CD8-positive, alpha-beta memory T cell (primary cell): ENCODE results near the gene SLC6A7. TPM values are rescaled to one million over a fixed set of nuclear protein-coding genes. Genes with fewer than 3 reads are reported as not detected.
A peak's percentile ranks its signal among the peaks of the same experiment; 100 is the strongest.

Experiments
- CTCF ChIA-PET: fragments of 350-600 bp; sonication (Branson Sonifier 250); formaldehyde crosslinking; loops from one replicate; lab custom pipeline; 2021; ENCODE audit warnings: antibody characterized with exemption; lab: Charles Lee
- POLR2A ChIA-PET: fragments of 350-600 bp; sonication (Branson Sonifier 250); formaldehyde crosslinking; loops from one replicate; lab custom pipeline; 2021; ENCODE audit warnings: antibody characterized with exemption; lab: Charles Lee
- DNase-seq, 5 donors: peaks; one replicate each; pipeline versions ENCODE4 v3.0.0 to v3.0.0-alpha.2; 2020 to 2022; ENCODE audit warnings: mixed read lengths in 1 of 5
- H3K27ac ChIP-seq: one replicate; pipeline ENCODE4 v1.7.0; 2013; ENCODE audit warnings: low read depth, mild to moderate bottlenecking, low read length, moderate library complexity
- H3K27me3 ChIP-seq: 2 replicates; pipeline ENCODE4 v1.7.0; 2013; ENCODE audit warnings: low read length, mild to moderate bottlenecking; ENCODE audit not compliant: insufficient read depth, poor library complexity, severe bottlenecking
- H3K36me3 ChIP-seq: 2 replicates; pipeline ENCODE4 v1.7.0; 2013; ENCODE audit warnings: mild to moderate bottlenecking, low read length, moderate library complexity; ENCODE audit not compliant: insufficient read depth
- H3K4me1 ChIP-seq: 2 replicates; pipeline ENCODE4 v1.7.0; 2013; ENCODE audit warnings: mild to moderate bottlenecking, low read length, moderate library complexity; ENCODE audit not compliant: insufficient read depth
- H3K4me3 ChIP-seq: 2 replicates; pipeline ENCODE4 v1.7.0; 2013; ENCODE audit warnings: mild to moderate bottlenecking, low read length
- H3K9me3 ChIP-seq: 2 replicates; pipeline ENCODE4 v1.7.0; 2013; ENCODE audit warnings: mild to moderate bottlenecking, low read length
- H3K27ac Mint-ChIP-seq, 8 donors: one replicate each; pipeline ENCODE4 v1.8.0; 2020 to 2021; ENCODE audit warnings: mixed read lengths in 8 of 8, mild to moderate bottlenecking in 6 of 8, inconsistent platforms in 3 of 8, moderate library complexity in 3 of 8
- H3K27me3 Mint-ChIP-seq, 2 donors: one replicate each; pipeline ENCODE4 v1.8.0; 2020 to 2021; ENCODE audit warnings: mixed read lengths in 2 of 2, mild to moderate bottlenecking in 1 of 2, moderate library complexity in 1 of 2
- H3K36me3 Mint-ChIP-seq, 3 donors: one replicate each; pipeline ENCODE4 v1.8.0; 2020 to 2021; ENCODE audit warnings: mixed read lengths in 3 of 3, inconsistent platforms in 1 of 3, mild to moderate bottlenecking in 1 of 3
- H3K4me1 Mint-ChIP-seq, 3 donors: one replicate each; pipeline ENCODE4 v1.8.0; 2020 to 2021; ENCODE audit warnings: mixed read lengths in 3 of 3, inconsistent platforms in 1 of 3, mild to moderate bottlenecking in 1 of 3
- H3K4me3 Mint-ChIP-seq, 7 donors: one replicate each; pipeline ENCODE4 v1.8.0; 2020 to 2021; ENCODE audit warnings: mixed read lengths in 7 of 7, mild to moderate bottlenecking in 6 of 7, moderate library complexity in 4 of 7, inconsistent platforms in 2 of 7
- H3K9me3 Mint-ChIP-seq, 5 donors: one replicate each; pipeline ENCODE4 v1.8.0; 2020 to 2022; ENCODE audit warnings: mixed read lengths in 5 of 5, mild to moderate bottlenecking in 3 of 5, moderate library complexity in 2 of 5, inconsistent platforms in 1 of 5
- polyA plus RNA-seq: library from polyadenylated mRNA; unstranded; fragments of 300-500 nt; fragmentation: Illumina TruSeq; gene quantifications from one replicate; pipeline ENCODE4 v1.2.3, GENCODE V29; 2021
- total RNA-seq, 2 experiments: library from RNA; stranded (reverse); gene quantifications; one replicate each; pipeline ENCODE4 v1.2.3, GENCODE V29; 2021

Gene SLC6A7
- total and polyA plus RNA-seq, 3 experiments from 2014 or later: not detected

GRCh38 chr5:150241298-150242160, 51.7 kb downstream of the SLC6A7 start:
- no peaks in the 10 kb centered on the region for H3K9me3 ChIP-seq
- H3K36me3 ChIP-seq: no peaks in the 10 kb centered on the region
- no peak overlapping the region for H3K27ac ChIP-seq
- Mint-ChIP-seq H3K27me3 (peaks cover 2 to 5% of the 10 kb centered on the region in 2 donors), H3K9me3 (no peaks in the 10 kb centered on the region), H3K36me3 (no peaks in the 10 kb centered on the region), H3K4me1 (no peaks in the 10 kb centered on the region), H3K4me3 (no peak overlapping the region), H3K27ac (peak overlapping the region in 1 of 8 donors; percentile 74)
- no peaks in the 10 kb centered on the region for H3K4me1 ChIP-seq
- ChIA-PET POLR2A (no interaction called here), CTCF (no interaction called here)
- no peak overlapping the region for H3K4me3 ChIP-seq
- no peaks in the 10 kb centered on the region for H3K27me3 ChIP-seq
- no peak for DNase-seq

GRCh38 chr5:150242251-150242894, 52.5 kb downstream of the SLC6A7 start:
- Histone ChIP-seq H3K9me3 (no peaks in the 10 kb centered on the region), H3K27me3 (no peaks in the 10 kb centered on the region), H3K4me3 (no peak overlapping the region), H3K27ac (no peak overlapping the region), H3K4me1 (no peaks in the 10 kb centered on the region), H3K36me3 (no peaks in the 10 kb centered on the region)
- DNase-seq: no peak
- H3K4me3 Mint-ChIP-seq: no peak overlapping the region
- H3K4me1 Mint-ChIP-seq: no peaks in the 10 kb centered on the region
- ChIA-PET POLR2A (no interaction called here), CTCF (no interaction called here)
- peaks cover 2 to 5% of the 10 kb centered on the region in 2 donors for H3K27me3 Mint-ChIP-seq
- peak overlapping the region in 1 of 8 donors; percentile 74 for H3K27ac Mint-ChIP-seq
- H3K9me3 Mint-ChIP-seq: no peaks in the 10 kb centered on the region
- H3K36me3 Mint-ChIP-seq: no peaks in the 10 kb centered on the region

- Mint-ChIP-seq H3K9me3 (no peaks in the 10 kb centered on the region), H3K36me3 (no peaks in the 10 kb centered on the region), H3K4me3 (no peak overlapping the region), H3K4me1 (no peaks in the 10 kb centered on the region), H3K27ac (no peak overlapping the region), H3K27me3 (peaks cover 2 to 5% of the 10 kb centered on the region in 2 donors)
- ChIA-PET CTCF (no interaction called here), POLR2A (no interaction called here)
- H3K36me3 ChIP-seq: no peaks in the 10 kb centered on the region
- no peak overlapping the region for H3K27ac ChIP-seq
- H3K4me1 ChIP-seq: no peaks in the 10 kb centered on the region
- H3K27me3 ChIP-seq: no peaks in the 10 kb centered on the region
- no peak for DNase-seq
- no peaks in the 10 kb centered on the region for H3K9me3 ChIP-seq
- no peak overlapping the region for H3K4me3 ChIP-seq
Observed at GRCh38 chr5:150243590-150243989, 53.7 kb downstream of the SLC6A7 start.

- Mint-ChIP-seq H3K36me3 (no peaks in the 10 kb centered on the region), H3K27me3 (peaks cover 2 to 8% of the 10 kb centered on the region in 2 donors), H3K9me3 (no peaks in the 10 kb centered on the region), H3K4me3 (no peak overlapping the region), H3K4me1 (no peaks in the 10 kb centered on the region), H3K27ac (peak overlapping the region in 1 of 8 donors; percentile 68)
- DNase-seq: no peak
- Histone ChIP-seq H3K36me3 (no peaks in the 10 kb centered on the region), H3K27ac (no peak overlapping the region), H3K4me1 (no peaks in the 10 kb centered on the region), H3K27me3 (no peaks in the 10 kb centered on the region), H3K4me3 (no peak overlapping the region), H3K9me3 (no peaks in the 10 kb centered on the region)
- ChIA-PET POLR2A (no interaction called here), CTCF (no interaction called here)
Observed at GRCh38 chr5:150244209-150244608, 54.3 kb downstream of the SLC6A7 start.

- Mint-ChIP-seq H3K9me3 (no peaks in the 10 kb centered on the region), H3K36me3 (no peaks in the 10 kb centered on the region), H3K27me3 (peaks cover 2 to 17% of the 10 kb centered on the region in 2 donors), H3K4me1 (no peaks in the 10 kb centered on the region), H3K27ac (no peak overlapping the region), H3K4me3 (no peak overlapping the region)
- Histone ChIP-seq H3K27ac (no peak overlapping the region), H3K4me1 (no peaks in the 10 kb centered on the region), H3K4me3 (no peak overlapping the region), H3K36me3 (no peaks in the 10 kb centered on the region), H3K27me3 (no peaks in the 10 kb centered on the region), H3K9me3 (no peaks in the 10 kb centered on the region)
- POLR2A ChIA-PET: no interaction called here
- CTCF ChIA-PET: no interaction called here
- DNase-seq: no peak
Observed at GRCh38 chr5:150245111-150245789, 55.4 kb downstream of the SLC6A7 start.

GRCh38 chr5:150245808-150246207, 55.9 kb downstream of the SLC6A7 start:
- ChIA-PET CTCF (no interaction called here), POLR2A (no interaction called here)
- Mint-ChIP-seq H3K27me3 (peaks cover 2 to 17% of the 10 kb centered on the region in 2 donors), H3K4me1 (no peaks in the 10 kb centered on the region), H3K4me3 (no peak overlapping the region), H3K36me3 (no peaks in the 10 kb centered on the region), H3K27ac (no peak overlapping the region), H3K9me3 (no peaks in the 10 kb centered on the region)
- Histone ChIP-seq H3K9me3 (no peaks in the 10 kb centered on the region), H3K27ac (no peak overlapping the region), H3K27me3 (no peaks in the 10 kb centered on the region), H3K4me3 (no peak overlapping the region), H3K4me1 (no peaks in the 10 kb centered on the region), H3K36me3 (no peaks in the 10 kb centered on the region)
- no peak for DNase-seq

- H3K36me3 ChIP-seq: no peaks in the 10 kb centered on the region
- H3K4me3 ChIP-seq: no peak overlapping the region
- no peak for DNase-seq
- no peaks in the 10 kb centered on the region for H3K4me1 ChIP-seq
- no peaks in the 10 kb centered on the region for H3K36me3 Mint-ChIP-seq
- H3K27ac Mint-ChIP-seq: peak overlapping the region in 1 of 8 donors; percentile 24
- no peak overlapping the region for H3K27ac ChIP-seq
- H3K27me3 Mint-ChIP-seq: peaks cover 2 to 21% of the 10 kb centered on the region in 2 donors
- H3K27me3 ChIP-seq: no peaks in the 10 kb centered on the region
- CTCF ChIA-PET: no interaction called here
- no peaks in the 10 kb centered on the region for H3K4me1 Mint-ChIP-seq
- POLR2A ChIA-PET: no interaction called here
- no peaks in the 10 kb centered on the region for H3K9me3 ChIP-seq
- H3K9me3 Mint-ChIP-seq: no peaks in the 10 kb centered on the region
- no peak overlapping the region for H3K4me3 Mint-ChIP-seq
Observed at GRCh38 chr5:150246429-150246828, 56.6 kb downstream of the SLC6A7 start.

GRCh38 chr5:150246835-150247234, 57.0 kb downstream of the SLC6A7 start:
- H3K27ac ChIP-seq: no peak overlapping the region
- H3K4me3 Mint-ChIP-seq: no peak overlapping the region
- no peaks in the 10 kb centered on the region for H3K36me3 Mint-ChIP-seq
- no peaks in the 10 kb centered on the region for H3K27me3 ChIP-seq
- no peaks in the 10 kb centered on the region for H3K4me1 Mint-ChIP-seq
- H3K27ac Mint-ChIP-seq: no peak overlapping the region
- H3K9me3 ChIP-seq: no peaks in the 10 kb centered on the region
- no peaks in the 10 kb centered on the region for H3K4me1 ChIP-seq
- H3K9me3 Mint-ChIP-seq: no peaks in the 10 kb centered on the region
- ChIA-PET CTCF (no interaction called here), POLR2A (no interaction called here)
- no peak overlapping the region for H3K4me3 ChIP-seq
- H3K27me3 Mint-ChIP-seq: peaks cover 2 to 21% of the 10 kb centered on the region in 2 donors
- no peaks in the 10 kb centered on the region for H3K36me3 ChIP-seq
- DNase-seq: no peak
